Dendritic cell treated with granulocyte-macrophage colony-stimulating factor and Interleukin-4, amounts not matched to agents 40 ng/mL and 50 ng/mL, for 4 days (primary cell): ENCODE measurements around the gene IQCM.

Source experiments
- H3K27ac Mint-ChIP-seq: one replicate; pipeline ENCODE4 v1.8.0; 2022; ENCODE audit warnings: mild to moderate bottlenecking, mixed read lengths
- H3K27me3 Mint-ChIP-seq: one replicate; pipeline ENCODE4 v1.8.0; 2022; ENCODE audit warnings: mild to moderate bottlenecking, mixed read lengths
- H3K36me3 Mint-ChIP-seq: one replicate; pipeline ENCODE4 v1.8.0; 2022; ENCODE audit warnings: low read depth, mixed read lengths
- H3K4me1 Mint-ChIP-seq: one replicate; pipeline ENCODE4 v1.8.0; 2022; ENCODE audit warnings: low read depth, mixed read lengths
- H3K4me3 Mint-ChIP-seq: one replicate; pipeline ENCODE4 v1.8.0; 2022; ENCODE audit warnings: mild to moderate bottlenecking, moderate library complexity, mixed read lengths
- H3K9me3 Mint-ChIP-seq: one replicate; pipeline ENCODE4 v1.8.0; 2022; ENCODE audit warnings: mixed read lengths
- intact Hi-C: fragments of 100-400 bp; cut with micrococcal nuclease; formaldehyde crosslinking; loops from one replicate; pipeline ENCODE4 v1.15.0; 2022

Gene IQCM

DNA sequence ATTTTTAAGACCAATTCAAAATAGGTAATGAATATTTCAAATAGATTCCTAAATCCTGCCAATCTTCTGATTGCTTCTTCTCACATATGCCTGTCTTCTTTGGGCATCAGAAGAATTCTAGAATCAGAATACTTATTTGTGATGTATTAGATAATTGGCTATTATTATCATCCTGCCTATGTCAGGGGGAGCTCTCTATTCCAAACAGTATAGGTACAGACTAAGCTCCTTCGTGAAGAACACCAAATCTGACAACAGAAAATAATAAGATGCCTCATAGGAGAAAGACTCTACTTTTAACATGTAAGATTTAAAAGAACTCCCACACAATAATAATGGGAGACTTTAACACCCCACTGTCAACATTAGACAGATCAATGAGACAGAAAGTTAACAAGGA is at the start of gene IQCM:
IQCM (minus strand) TSS at position 101 of the 400 bp plus-strand sequence. CDS start 73,152 bp downstream, outside the sequence.
- Mint-ChIP-seq H3K36me3 (no peaks in the 10 kb centered on the region), H3K4me3 (no peak within 1 kb of the TSS), H3K4me1 (no peaks in the 10 kb centered on the region), H3K27me3 (no peaks in the 10 kb centered on the region), H3K9me3 (no peaks in the 10 kb centered on the region), H3K27ac (no peak within 1 kb of the TSS)
- intact Hi-C loops = no loop called here

DNA sequence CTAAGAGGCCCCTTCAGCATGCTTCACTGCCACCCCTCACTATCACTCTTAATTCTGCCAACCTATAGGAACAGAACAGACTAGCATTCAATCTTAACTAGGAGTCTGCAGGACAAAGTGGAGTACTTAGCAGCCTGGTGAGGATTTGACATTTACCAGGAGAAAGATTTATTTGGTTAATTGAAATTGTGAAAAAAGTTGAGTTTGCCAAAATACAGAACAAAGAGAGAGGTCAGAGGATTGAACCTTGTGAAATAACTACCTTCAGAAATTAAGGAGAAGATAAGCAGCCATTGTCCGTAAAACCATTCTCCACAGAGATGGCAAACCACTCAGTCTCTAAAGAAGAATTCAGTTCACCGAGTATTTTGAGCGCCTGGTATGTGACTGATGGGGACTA is 41.8 kb upstream of the IQCM start:
- Mint-ChIP-seq H3K4me1 (no peaks in the 10 kb centered on the region), H3K36me3 (no peaks in the 10 kb centered on the region), H3K4me3 (no peak overlapping the region), H3K9me3 (no peaks in the 10 kb centered on the region), H3K27ac (no peak overlapping the region), H3K27me3 (no peaks in the 10 kb centered on the region)
- intact Hi-C loops = no loop called here

- Mint-ChIP-seq H3K4me3 (no peak overlapping the region), H3K4me1 (no peaks in the 10 kb centered on the region), H3K27ac (no peak overlapping the region), H3K9me3 (peaks cover 19% of the 10 kb centered on the region), H3K27me3 (no peaks in the 10 kb centered on the region), H3K36me3 (no peaks in the 10 kb centered on the region)
- intact Hi-C loops = no loop called here
These were observed 30.1 kb upstream of the IQCM start for GRCh38 chr4:149845743-149846142.

DNA sequence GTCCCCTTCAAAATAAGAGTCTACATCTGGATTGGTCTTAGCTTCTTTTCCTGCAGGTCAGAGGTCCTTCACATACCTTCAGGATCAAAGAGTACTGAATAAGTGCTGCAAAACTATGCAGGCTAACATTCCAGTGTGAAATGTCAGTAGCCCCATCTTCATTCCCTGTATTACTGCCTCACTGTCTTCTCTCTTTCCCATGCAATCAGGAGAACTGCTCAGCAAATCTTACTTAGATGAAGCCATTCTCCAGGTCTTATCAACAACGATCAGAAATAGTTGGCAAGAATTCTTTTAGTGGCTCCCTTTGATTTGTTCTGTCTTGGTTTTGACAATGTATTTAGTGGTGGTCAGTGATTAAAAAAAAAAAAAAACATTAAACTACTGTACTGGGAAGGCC is 26.0 kb upstream of the IQCM start:
- no peaks in the 10 kb centered on the region for H3K36me3 Mint-ChIP-seq
- H3K4me3 Mint-ChIP-seq = no peak overlapping the region
- no peaks in the 10 kb centered on the region for H3K9me3 Mint-ChIP-seq
- intact Hi-C loops = no loop called here
- H3K27me3 Mint-ChIP-seq = no peaks in the 10 kb centered on the region
- no peak overlapping the region for H3K27ac Mint-ChIP-seq
- H3K4me1 Mint-ChIP-seq = no peaks in the 10 kb centered on the region

DNA sequence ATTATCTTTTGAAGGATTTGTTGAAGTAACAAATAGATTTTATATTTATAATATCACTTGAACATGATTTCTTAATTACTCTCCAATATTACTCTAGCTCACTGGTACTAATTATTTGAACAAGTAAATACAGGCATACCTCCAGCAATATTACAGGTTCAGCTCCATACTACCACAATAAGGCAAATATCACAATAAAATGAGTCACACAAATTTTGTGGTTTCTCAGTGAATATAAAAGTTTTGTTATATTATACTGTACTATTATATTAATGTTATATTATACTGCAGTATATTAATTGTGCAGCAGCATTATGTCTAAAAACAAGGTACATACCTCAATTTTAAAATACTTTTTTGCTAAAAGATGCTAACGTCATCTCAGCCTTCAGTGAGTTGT is 22.4 kb upstream of the IQCM start:
- Mint-ChIP-seq H3K36me3 (no peaks in the 10 kb centered on the region), H3K27ac (no peak overlapping the region), H3K9me3 (peaks cover 7% of the 10 kb centered on the region), H3K4me1 (no peaks in the 10 kb centered on the region), H3K27me3 (no peaks in the 10 kb centered on the region), H3K4me3 (no peak overlapping the region)
- intact Hi-C loops = no loop called here

DNA sequence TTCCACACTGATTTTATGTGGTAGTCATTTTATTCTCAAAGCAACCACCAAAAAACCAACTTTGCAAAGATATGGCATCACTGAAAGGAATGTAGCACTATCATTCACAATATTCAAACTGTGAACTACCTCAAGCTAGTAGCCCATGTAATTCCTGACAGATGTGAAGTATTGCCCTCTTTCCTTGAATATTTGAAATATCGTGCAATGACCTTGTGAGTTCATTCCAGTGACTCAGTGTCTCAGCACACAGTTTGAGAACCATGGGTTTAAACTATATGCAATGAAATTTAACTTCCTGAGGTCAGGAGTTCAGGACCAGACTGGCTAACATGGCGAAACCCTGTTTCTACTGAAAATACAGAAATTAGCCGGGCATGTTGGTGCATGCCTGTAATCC is 20.9 kb upstream of the IQCM start:
- intact Hi-C loops = no loop called here
- no peaks in the 10 kb centered on the region for H3K36me3 Mint-ChIP-seq
- no peak overlapping the region for H3K4me3 Mint-ChIP-seq
- H3K27me3 Mint-ChIP-seq = no peaks in the 10 kb centered on the region
- no peaks in the 10 kb centered on the region for H3K4me1 Mint-ChIP-seq
- no peak overlapping the region for H3K27ac Mint-ChIP-seq
- peaks cover 7% of the 10 kb centered on the region for H3K9me3 Mint-ChIP-seq

GRCh38 chr4:149835280-149835679 is 19.6 kb upstream of the IQCM start:
- Mint-ChIP-seq H3K36me3 (no peaks in the 10 kb centered on the region), H3K27ac (no peak overlapping the region), H3K4me3 (no peak overlapping the region), H3K9me3 (peaks cover 7% of the 10 kb centered on the region), H3K4me1 (no peaks in the 10 kb centered on the region), H3K27me3 (no peaks in the 10 kb centered on the region)
- intact Hi-C loops = no loop called here

DNA sequence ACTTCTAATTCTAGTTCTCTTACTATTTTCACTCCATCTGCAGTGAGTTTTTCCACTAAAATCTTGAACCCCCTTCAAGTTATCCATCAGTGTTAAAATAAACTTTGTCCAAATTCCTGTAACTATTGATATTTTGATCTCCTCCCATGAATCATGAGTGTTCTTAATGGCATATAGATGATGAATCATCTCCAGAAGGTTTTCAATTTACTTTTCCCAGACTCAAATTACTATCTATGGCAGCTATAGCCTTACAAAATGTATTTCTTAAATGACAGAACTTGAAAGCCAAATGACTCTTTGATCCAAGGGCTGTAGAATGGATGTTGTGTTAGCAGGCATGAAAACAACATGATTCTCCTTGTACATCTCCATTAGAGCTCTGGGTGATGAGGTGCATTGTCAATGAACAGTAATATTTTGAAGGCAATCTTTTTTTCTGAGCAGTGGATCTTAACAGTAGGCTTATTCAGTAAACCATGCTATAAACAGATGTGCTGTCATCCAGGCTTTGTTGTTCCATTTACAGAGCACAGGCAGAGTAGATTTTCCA is 16.1 kb upstream of the IQCM start:
- peaks cover 7% of the 10 kb centered on the region for H3K9me3 Mint-ChIP-seq

DNA sequence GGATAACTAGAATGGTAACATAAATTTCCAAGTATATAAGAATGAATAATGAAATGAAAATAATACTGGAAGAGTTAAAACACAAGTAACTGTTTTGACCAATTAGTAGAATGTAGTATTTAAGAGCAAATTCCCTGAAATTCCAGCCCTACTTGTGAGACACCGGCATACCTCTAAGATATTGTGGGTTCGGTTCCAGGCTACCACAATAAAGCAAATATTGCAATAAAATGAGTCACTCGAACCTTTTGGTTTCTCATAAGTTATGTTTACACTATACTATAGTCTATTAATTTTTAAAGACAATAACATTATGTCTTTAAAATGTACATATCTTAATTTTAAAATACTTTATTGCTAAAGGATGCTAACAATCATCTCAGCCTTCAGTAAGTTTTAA is 15.2 kb upstream of the IQCM start:
- H3K27ac Mint-ChIP-seq = no peak overlapping the region
- H3K4me1 Mint-ChIP-seq = no peaks in the 10 kb centered on the region
- peaks cover 7% of the 10 kb centered on the region for H3K9me3 Mint-ChIP-seq

More for the DNA sequence above, 16.1 kb upstream of the IQCM start:
- Mint-ChIP-seq H3K36me3 (no peaks in the 10 kb centered on the region), H3K27ac (no peak overlapping the region), H3K4me1 (no peaks in the 10 kb centered on the region), H3K4me3 (no peak overlapping the region), H3K27me3 (no peaks in the 10 kb centered on the region)
- intact Hi-C loops = no loop called here

DNA sequence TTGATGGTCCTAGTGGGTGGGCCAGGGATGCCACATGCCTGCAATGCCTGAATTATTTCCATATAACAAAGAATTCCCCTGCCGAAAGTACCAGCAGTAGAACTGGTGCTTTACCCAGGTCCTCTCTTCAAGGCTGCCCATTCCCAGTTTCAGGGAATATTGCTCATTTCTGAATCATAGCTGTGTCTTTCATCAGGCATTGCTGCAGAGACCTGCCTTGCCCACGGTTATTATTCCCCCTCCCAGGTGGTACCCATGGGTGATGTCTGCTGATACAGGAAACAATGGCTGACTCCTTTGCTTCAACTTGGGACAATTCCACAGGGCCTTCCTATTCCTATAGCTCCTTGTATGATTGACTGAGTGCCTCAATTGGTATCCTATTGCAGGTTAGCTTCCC is 9.7 kb upstream of the IQCM start:
- intact Hi-C loops = no loop called here
- H3K9me3 Mint-ChIP-seq = no peaks in the 10 kb centered on the region
- H3K36me3 Mint-ChIP-seq = no peaks in the 10 kb centered on the region
- H3K27me3 Mint-ChIP-seq = no peaks in the 10 kb centered on the region
- H3K4me1 Mint-ChIP-seq = no peaks in the 10 kb centered on the region
- no peak overlapping the region for H3K4me3 Mint-ChIP-seq
- H3K27ac Mint-ChIP-seq = no peak overlapping the region

More for the DNA sequence above, 15.2 kb upstream of the IQCM start:
- Mint-ChIP-seq H3K27me3 (no peaks in the 10 kb centered on the region), H3K36me3 (no peaks in the 10 kb centered on the region), H3K4me3 (no peak overlapping the region)
- intact Hi-C loops = no loop called here

DNA sequence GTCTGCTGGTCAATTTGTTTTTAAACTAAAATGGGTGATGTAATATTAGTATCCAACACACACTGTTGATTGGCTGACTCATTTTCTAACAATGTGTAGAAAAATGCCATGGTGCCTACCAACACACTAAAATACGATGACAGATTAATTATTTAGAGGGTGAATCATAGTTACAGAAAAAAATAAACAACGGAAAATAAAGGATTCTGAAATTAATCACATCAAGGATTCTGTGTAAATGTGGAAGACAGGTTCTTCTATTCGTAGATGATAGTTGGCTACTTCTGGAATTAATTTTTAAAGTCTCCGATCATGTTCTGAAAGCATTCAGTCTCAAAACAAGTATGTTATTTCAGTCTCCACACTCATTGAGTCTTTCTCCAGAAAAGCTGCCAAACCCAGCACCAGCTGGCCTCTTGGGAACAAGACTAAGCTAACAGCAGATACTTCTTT is 8.2 kb upstream of the IQCM start:
- no peaks in the 10 kb centered on the region for H3K9me3 Mint-ChIP-seq
- H3K4me3 Mint-ChIP-seq = no peak overlapping the region
- H3K4me1 Mint-ChIP-seq = no peaks in the 10 kb centered on the region
- H3K27me3 Mint-ChIP-seq = no peaks in the 10 kb centered on the region
- intact Hi-C loops = no loop called here
- H3K27ac Mint-ChIP-seq = no peak overlapping the region
- H3K36me3 Mint-ChIP-seq = no peaks in the 10 kb centered on the region

DNA sequence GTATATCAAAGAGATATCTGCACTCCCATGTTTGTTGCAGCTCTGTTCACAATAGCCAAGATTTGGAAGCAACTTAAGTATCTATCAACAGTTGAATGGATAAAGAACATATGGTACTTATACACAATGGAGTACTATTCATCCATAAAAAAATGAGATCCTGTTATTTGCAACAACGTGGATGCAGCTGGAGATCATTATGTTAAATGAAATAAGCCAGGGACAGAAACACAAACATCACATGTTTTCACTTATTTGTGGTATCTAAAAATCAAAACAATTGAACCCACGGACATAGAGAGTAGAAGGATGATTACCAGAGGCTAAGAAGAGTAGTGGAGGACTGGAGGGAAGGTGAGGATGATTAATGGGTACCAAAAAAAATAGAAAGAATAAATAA is 14.2 kb downstream of the IQCM start:
- Mint-ChIP-seq H3K9me3 (peaks cover 23% of the 10 kb centered on the region), H3K4me3 (no peak overlapping the region), H3K36me3 (no peaks in the 10 kb centered on the region), H3K4me1 (no peaks in the 10 kb centered on the region), H3K27ac (no peak overlapping the region), H3K27me3 (no peaks in the 10 kb centered on the region)
- intact Hi-C loops = no loop called here

- Mint-ChIP-seq H3K36me3 (no peaks in the 10 kb centered on the region), H3K4me1 (no peaks in the 10 kb centered on the region), H3K27me3 (no peaks in the 10 kb centered on the region), H3K27ac (no peak overlapping the region), H3K9me3 (peaks cover 18% of the 10 kb centered on the region), H3K4me3 (no peak overlapping the region)
- intact Hi-C loops = no loop called here
These were observed 16.1 kb downstream of the IQCM start for GRCh38 chr4:149799546-149799945.

GRCh38 chr4:149796381-149796780 is 19.3 kb downstream of the IQCM start:
- H3K36me3 Mint-ChIP-seq = no peaks in the 10 kb centered on the region
- no peak overlapping the region for H3K27ac Mint-ChIP-seq
- intact Hi-C loops = no loop called here

GRCh38 chr4:149795256-149795655 is 20.4 kb downstream of the IQCM start:
- H3K36me3 Mint-ChIP-seq = no peaks in the 10 kb centered on the region
- intact Hi-C loops = no loop called here
- H3K4me3 Mint-ChIP-seq = no peak overlapping the region

More at GRCh38 chr4:149796381-149796780, 19.3 kb downstream of the IQCM start:
- peaks cover 18% of the 10 kb centered on the region for H3K9me3 Mint-ChIP-seq
- no peaks in the 10 kb centered on the region for H3K4me1 Mint-ChIP-seq
- H3K4me3 Mint-ChIP-seq = no peak overlapping the region
- H3K27me3 Mint-ChIP-seq = no peaks in the 10 kb centered on the region

More at GRCh38 chr4:149795256-149795655, 20.4 kb downstream of the IQCM start:
- Mint-ChIP-seq H3K27ac (no peak overlapping the region), H3K27me3 (no peaks in the 10 kb centered on the region), H3K4me1 (no peaks in the 10 kb centered on the region), H3K9me3 (peaks cover 18% of the 10 kb centered on the region)
